ENCODE results near the gene CNDP2. TPM values are rescaled to one million over a fixed set of nuclear protein-coding genes. Genes with fewer than 3 reads are reported as not detected.
"Not testable (repeated sequence)": the region's sequence is repeated elsewhere in the genome, so short reads cannot be mapped to it uniquely, and the experiment has no call there.

Gene CNDP2
- total RNA-seq, 2 experiments from 2014 or later, result 147 to 148 TPM

DNA sequence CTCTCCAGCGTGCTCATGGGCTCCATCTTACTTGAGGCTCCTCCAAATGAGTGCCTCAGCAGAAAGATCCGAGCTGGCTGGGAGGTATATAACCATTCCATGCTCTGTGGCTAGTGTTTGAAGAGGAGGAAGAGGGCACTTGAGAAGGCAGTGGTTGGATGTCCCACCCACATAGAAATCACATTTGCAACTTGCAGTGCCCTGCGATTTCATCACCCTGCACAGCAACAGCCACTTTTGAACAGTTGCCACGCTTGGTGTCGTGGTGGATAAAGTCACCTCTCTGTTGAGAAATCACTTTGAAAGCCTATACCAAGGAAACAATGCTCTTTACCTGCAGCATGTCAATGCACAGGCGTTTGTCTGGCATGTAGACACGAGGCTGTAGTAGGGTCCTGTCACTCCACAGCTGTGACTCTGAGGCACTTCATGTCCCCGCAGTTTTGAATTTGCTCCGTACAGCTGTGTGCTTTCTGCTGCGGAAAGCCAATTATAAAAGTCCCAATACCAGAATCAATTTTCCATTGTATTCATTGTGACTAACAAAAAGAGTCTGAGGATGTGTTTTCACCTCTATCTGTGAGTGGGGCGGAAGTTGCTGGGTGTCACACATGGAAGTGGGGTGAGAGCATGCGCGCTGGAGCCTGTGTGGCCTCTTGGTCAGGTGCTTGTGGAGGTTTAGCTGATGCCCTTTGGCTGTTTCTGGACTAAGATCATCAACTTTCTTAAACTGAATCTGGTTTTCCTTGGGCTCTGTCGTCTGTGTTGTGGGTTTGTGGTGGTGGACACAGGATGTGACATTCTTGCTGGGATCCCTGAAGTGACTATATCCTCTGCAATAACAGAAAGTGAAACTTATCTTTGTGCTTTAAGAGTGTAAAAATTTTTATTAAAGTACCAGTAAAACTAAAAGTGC is 2.8 kb downstream of the CNDP2 start:
- H3K36me3 Mint-ChIP-seq, result peaks cover 18% of the 10 kb centered on the region
- peak; percentile 76 for DNase-seq
- H3K9me3 Mint-ChIP-seq, result no peaks in the 10 kb centered on the region
- peak overlapping the region; percentile 99 for H3K27ac Mint-ChIP-seq
- H3K27me3 Mint-ChIP-seq, result no peaks in the 10 kb centered on the region
- POLR2A ChIA-PET, result interaction anchor here (0.5 to 1.8 kb wide), 6 partner anchors 13 to 417 kb away, joined by 3 to 5 read pairs (median 3); partner anchors contain the start of gene ZNF407
- peak overlapping the region; percentile 94 for H3K4me3 Mint-ChIP-seq
- H3K4me1 Mint-ChIP-seq, result peaks cover 46% of the 10 kb centered on the region
- ATAC-seq (ENCODE audit: low read depth), result peak; percentile 53

DNA sequence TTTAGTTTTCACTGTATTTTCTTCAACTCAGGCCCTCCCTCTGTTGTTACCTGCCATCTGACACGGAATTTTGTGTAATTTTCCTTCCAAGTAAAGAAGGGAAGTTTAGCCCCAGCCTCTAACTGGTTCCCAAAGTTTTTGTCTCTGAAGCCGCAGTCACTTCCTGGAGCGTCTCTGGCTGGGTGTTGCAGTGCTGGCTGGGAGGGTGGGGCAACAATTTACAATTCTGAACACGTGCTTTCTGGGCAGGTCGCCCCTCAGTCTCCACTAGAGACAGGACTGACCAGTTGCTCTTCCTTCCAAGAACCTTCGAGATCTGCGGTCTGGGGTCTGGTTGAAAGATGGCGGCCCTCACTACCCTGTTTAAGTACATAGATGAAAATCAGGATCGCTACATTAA is 3.5 kb downstream of the CNDP2 start:
- ATAC-seq (ENCODE audit: low read depth) (peak; percentile 32), DNase-seq (peak; percentile 50)
- Mint-ChIP-seq H3K4me1 (peaks cover 47% of the 10 kb centered on the region), H3K4me3 (peak overlapping the region; percentile 94), H3K36me3 (peaks cover 20% of the 10 kb centered on the region), H3K27ac (peak overlapping the region; percentile 99), H3K9me3 (no peaks in the 10 kb centered on the region), H3K27me3 (no peaks in the 10 kb centered on the region)
- POLR2A ChIA-PET, result interaction anchor here (0.6 to 1.8 kb wide), 5 partner anchors 53 to 417 kb away, joined by 3 to 5 read pairs (median 3); partner anchors contain the start of gene ZNF407

DNA sequence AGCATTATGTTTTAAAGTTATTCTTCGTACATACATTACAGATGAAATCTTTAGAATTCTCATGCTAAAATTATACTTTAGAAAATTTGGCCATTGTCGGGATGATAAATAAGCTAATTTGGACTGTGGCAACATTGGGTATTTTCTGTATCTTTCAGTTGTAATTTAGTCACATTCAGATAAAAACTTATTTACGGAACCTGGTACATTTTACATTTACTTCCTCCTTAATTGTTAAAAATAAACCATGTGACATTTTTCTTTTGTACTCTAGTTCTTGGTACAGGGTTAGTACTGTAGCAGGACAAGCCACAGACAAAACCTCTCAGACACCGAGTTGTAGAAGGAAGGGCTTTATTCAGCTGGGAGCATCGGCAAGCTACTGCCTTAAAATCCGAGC is 4.2 kb downstream of the CNDP2 start:
- ATAC-seq (ENCODE audit: low read depth) (no peak), DNase-seq (no peak)
- Mint-ChIP-seq H3K4me3 (peak overlapping the region; percentile 94), H3K27ac (peak overlapping the region; percentile 50), H3K9me3 (no peaks in the 10 kb centered on the region), H3K27me3 (no peaks in the 10 kb centered on the region), H3K4me1 (peaks cover 47% of the 10 kb centered on the region), H3K36me3 (peaks cover 22% of the 10 kb centered on the region)
- POLR2A ChIA-PET, result interaction anchor here (0.7 to 1.0 kb wide), 2 partner anchors 52 to 97 kb away, joined by 3 read pairs; partner anchors contain the start of gene ZNF407

GRCh38 chr18:74500774-74501173 is 4.6 kb downstream of the CNDP2 start:
- Mint-ChIP-seq H3K4me3 (peak overlapping the region; percentile 94), H3K4me1 (peaks cover 46% of the 10 kb centered on the region), H3K27ac (peak overlapping the region; percentile 50), H3K36me3 (peaks cover 24% of the 10 kb centered on the region)
- DNase-seq; H3K9me3 Mint-ChIP-seq; ATAC-seq (ENCODE audit: low read depth); H3K27me3 Mint-ChIP-seq: not testable (repeated sequence)
- POLR2A ChIA-PET, result interaction anchor here (1.0 kb wide), 1 partner anchor 97 kb away, joined by 3 read pairs; the partner anchor contains the start of gene ZNF407

- peaks cover 46% of the 10 kb centered on the region for H3K4me1 Mint-ChIP-seq
- peak overlapping the region; percentile 50 for H3K27ac Mint-ChIP-seq
- peak overlapping the region; percentile 94 for H3K4me3 Mint-ChIP-seq
- H3K9me3 Mint-ChIP-seq, result no peaks in the 10 kb centered on the region
- POLR2A ChIA-PET, result no interaction called here
- ATAC-seq (ENCODE audit: low read depth) (no peak), DNase-seq (no peak)
- peaks cover 25% of the 10 kb centered on the region for H3K36me3 Mint-ChIP-seq
- no peaks in the 10 kb centered on the region for H3K27me3 Mint-ChIP-seq
Observed at GRCh38 chr18:74501386-74501785, 5.2 kb downstream of the CNDP2 start.

DNA sequence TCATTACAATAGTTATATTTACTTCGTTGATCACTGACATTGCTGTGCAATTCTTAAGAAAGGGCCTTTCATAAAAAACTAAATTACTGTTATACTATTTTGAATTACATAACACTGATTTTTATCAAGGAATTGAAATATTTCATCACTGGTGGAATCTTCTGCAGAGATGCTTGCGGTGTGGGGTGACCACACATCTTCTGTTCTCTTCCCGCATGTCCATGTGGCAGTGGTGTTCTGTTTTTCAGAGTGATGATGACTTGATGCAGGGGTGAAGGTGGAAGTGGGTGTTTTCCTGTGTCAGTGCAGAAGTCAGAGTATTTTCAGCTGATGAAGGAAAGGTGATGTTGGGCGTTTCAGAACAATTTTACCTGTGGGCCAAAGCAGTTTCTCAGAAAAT is 7.0 kb downstream of the CNDP2 start:
- DNase-seq (no peak), ATAC-seq (ENCODE audit: low read depth) (no peak)
- POLR2A ChIA-PET, result no interaction called here
- Mint-ChIP-seq H3K27ac (no peak overlapping the region), H3K36me3 (peaks cover 33% of the 10 kb centered on the region), H3K4me3 (no peak overlapping the region), H3K4me1 (peaks cover 44% of the 10 kb centered on the region), H3K27me3 (no peaks in the 10 kb centered on the region), H3K9me3 (no peaks in the 10 kb centered on the region)

- ATAC-seq (ENCODE audit: low read depth), result no peak
- Mint-ChIP-seq H3K36me3 (peaks cover 29% of the 10 kb centered on the region), H3K27me3 (no peaks in the 10 kb centered on the region), H3K9me3 (no peaks in the 10 kb centered on the region), H3K4me1 (peaks cover 31% of the 10 kb centered on the region), H3K27ac (no peak overlapping the region), H3K4me3 (no peak overlapping the region)
- POLR2A ChIA-PET, result no interaction called here
- no peak for DNase-seq
Observed at GRCh38 chr18:74505776-74506175, 9.6 kb downstream of the CNDP2 start.

DNA sequence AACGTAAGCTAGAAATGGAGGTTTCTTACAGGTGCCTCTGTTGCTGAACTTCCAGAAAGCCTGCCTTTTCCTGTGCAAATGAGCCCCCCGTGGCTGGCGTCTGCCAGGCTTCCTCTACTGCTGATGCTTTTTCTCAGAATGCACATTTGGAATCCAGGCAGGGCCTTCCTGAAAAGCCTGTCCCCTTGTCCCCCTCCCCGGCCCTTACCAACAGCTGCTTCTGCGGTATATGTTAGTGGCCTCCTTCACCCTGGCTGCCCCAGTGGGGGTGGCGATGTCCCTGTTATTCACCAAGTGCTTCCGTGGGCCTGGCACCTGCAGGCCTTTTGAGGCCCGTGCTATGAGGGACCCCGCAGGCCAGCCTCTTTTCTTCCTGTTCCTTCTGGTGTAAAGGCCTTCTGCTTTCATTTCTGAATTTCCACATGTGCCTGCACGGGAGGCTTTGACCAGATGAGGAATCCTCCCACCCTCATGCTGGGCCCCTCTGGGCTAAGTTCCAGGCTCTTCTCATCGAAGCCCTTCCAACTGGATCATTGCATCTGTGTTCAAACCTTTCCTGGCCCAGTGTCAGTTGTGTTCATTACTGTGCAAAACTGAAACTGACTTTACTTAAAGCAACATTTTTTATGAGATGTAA is 10.4 kb downstream of the CNDP2 start:
- POLR2A ChIA-PET, result no interaction called here
- Mint-ChIP-seq H3K27ac (peak overlapping the region; percentile 84), H3K4me3 (peak overlapping the region; percentile 48)

DNA sequence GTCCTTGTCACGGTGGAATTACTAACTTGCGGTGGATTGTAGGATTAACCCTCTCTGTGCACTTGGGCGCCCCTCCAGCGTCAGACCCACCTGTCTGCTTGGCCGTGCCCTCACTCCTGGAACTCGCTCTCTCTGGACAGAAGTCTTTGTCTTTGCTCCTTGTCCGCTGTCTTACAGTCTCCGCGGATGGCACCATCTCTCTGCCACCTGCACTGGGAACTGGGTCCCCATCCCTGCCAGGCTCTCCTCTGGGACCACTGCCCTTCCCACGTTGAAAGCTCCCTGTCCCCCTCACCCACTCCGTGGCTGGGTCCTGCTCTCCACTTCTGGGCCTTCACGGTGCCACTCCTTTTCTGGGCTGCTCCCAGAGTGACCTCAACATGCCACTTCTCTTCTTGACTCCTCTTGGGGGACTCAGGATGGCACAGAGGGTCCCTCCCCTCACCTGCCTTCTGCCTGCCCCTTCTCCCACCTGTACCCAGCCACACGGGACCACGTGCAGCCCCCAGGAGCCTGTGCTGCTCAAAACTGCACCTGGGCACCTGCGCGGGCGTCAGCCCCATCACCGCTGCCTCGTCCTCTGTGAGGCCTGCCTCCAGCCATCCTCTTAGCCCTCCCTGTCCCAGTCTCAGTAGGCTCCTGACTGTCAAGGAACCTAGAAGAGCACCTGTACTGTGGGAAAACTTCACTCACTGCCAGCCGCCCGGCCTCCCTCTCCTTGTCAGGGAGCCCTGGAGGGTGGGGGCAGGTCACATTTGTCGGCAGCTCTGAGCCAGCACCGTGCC is 11.1 kb downstream of the CNDP2 start:
- Mint-ChIP-seq H3K4me1 (peaks cover 24% of the 10 kb centered on the region), H3K27me3 (no peaks in the 10 kb centered on the region), H3K4me3 (no peak overlapping the region), H3K27ac (peak overlapping the region; percentile 84), H3K9me3 (no peaks in the 10 kb centered on the region), H3K36me3 (peaks cover 29% of the 10 kb centered on the region)
- DNase-seq, result no peak
- POLR2A ChIA-PET, result no interaction called here
- no peak for ATAC-seq (ENCODE audit: low read depth)

More for the DNA sequence above, 10.4 kb downstream of the CNDP2 start:
- Mint-ChIP-seq H3K9me3 (no peaks in the 10 kb centered on the region), H3K27me3 (no peaks in the 10 kb centered on the region), H3K36me3 (peaks cover 29% of the 10 kb centered on the region), H3K4me1 (peaks cover 24% of the 10 kb centered on the region)
- ATAC-seq (ENCODE audit: low read depth) (no peak), DNase-seq (no peak)

GRCh38 chr18:74507927-74508326 is 11.8 kb downstream of the CNDP2 start:
- H3K4me1 Mint-ChIP-seq, result peaks cover 20% of the 10 kb centered on the region
- no peaks in the 10 kb centered on the region for H3K9me3 Mint-ChIP-seq
- no peaks in the 10 kb centered on the region for H3K27me3 Mint-ChIP-seq
- DNase-seq (no peak), ATAC-seq (ENCODE audit: low read depth) (no peak)
- H3K4me3 Mint-ChIP-seq, result no peak overlapping the region
- H3K27ac Mint-ChIP-seq, result no peak overlapping the region
- H3K36me3 Mint-ChIP-seq, result peaks cover 30% of the 10 kb centered on the region
- POLR2A ChIA-PET, result no interaction called here

GRCh38 chr18:74508366-74508765 is 12.2 kb downstream of the CNDP2 start:
- Mint-ChIP-seq H3K4me1 (peaks cover 17% of the 10 kb centered on the region), H3K36me3 (peaks cover 26% of the 10 kb centered on the region), H3K9me3 (no peaks in the 10 kb centered on the region), H3K4me3 (no peak overlapping the region), H3K27me3 (no peaks in the 10 kb centered on the region), H3K27ac (no peak overlapping the region)
- POLR2A ChIA-PET, result no interaction called here
- DNase-seq (no peak), ATAC-seq (ENCODE audit: low read depth) (no peak)

DNA sequence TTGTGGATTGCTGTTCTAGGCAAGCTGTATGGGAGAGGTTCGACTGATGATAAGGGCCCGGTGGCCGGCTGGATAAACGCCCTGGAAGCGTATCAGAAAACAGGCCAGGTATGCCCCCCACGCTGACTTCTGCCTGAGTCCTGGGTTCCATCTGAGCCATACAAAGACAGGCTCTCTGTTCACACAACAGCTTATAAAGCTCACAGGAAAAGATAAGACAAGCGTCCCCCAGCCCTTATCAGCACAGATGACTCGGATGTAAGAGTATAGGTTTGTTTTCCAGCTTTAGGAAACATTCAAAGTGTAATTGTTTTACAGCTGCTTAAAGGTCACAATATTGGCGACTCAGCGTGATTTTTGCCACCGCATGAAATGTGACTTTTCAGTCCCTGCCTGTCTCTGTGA is 12.7 kb downstream of the CNDP2 start:
- DNase-seq, result no peak
- Mint-ChIP-seq H3K9me3 (no peaks in the 10 kb centered on the region), H3K27ac (no peak overlapping the region), H3K36me3 (peaks cover 25% of the 10 kb centered on the region), H3K4me3 (no peak overlapping the region), H3K27me3 (no peaks in the 10 kb centered on the region), H3K4me1 (peaks cover 17% of the 10 kb centered on the region)
- POLR2A ChIA-PET, result no interaction called here
- ATAC-seq (ENCODE audit: low read depth), result no peak
